ENCODE measurements around the gene KLHL24.

DNA sequence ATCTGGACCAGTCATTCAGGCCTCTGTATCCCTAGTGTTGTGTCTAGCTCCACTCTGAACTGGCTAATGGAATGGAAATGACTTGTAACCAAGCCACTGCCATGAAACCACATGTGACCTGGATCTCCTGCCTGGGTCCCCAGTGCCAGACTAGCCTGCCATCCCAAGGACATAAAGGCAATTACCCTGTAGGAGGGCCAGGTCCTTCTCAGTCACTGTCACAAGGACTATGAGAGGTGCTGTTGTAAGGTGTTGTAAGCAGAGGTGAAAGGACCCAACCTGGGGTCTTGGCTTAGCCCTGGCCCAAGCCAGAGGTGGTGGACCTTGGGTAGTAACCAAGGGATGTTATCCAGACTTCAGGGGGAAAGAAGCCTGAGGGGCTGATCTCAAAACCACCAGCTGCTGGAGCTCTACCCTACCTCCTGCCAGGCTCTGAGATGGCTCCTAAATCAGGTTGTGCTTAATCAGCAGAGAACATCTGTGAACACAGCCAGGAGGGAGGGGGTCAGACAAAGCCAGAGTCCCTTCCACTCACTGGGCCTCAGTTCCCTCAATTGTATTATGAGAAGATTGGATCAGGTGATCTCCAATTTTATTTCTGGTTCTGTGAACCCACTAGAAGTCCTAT is 15.7 kb upstream of the KLHL24 start:
- TF ChIP-seq, protein P1, sequence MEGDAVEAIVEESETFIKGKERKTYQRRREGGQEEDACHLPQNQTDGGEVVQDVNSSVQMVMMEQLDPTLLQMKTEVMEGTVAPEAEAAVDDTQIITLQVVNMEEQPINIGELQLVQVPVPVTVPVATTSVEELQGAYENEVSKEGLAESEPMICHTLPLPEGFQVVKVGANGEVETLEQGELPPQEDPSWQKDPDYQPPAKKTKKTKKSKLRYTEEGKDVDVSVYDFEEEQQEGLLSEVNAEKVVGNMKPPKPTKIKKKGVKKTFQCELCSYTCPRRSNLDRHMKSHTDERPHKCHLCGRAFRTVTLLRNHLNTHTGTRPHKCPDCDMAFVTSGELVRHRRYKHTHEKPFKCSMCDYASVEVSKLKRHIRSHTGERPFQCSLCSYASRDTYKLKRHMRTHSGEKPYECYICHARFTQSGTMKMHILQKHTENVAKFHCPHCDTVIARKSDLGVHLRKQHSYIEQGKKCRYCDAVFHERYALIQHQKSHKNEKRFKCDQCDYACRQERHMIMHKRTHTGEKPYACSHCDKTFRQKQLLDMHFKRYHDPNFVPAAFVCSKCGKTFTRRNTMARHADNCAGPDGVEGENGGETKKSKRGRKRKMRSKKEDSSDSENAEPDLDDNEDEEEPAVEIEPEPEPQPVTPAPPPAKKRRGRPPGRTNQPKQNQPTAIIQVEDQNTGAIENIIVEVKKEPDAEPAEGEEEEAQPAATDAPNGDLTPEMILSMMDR (IDR thresholded peaks at IDR 0.05) = no peak
- TF ChIP-seq POLR2AphosphoS5 (IDR thresholded peaks at IDR 0.05) = no peak

Data from sigmoid colon (tissue), 4 donors.